NCI-H2081 (cell line): Measurements from ENCODE around the gene PARD6A.
A peak's percentile ranks its signal among the peaks of the same experiment; 100 is the strongest.

Experiments
- DNase-seq, 2 experiments: peaks; one replicate each; lab custom pipeline; 2025; lab: John Stamatoyannopoulos, UW

Gene PARD6A

GRCh38 chr16:67660564-67661028 is at the start of gene PARD6A:
Gene PARD6A (plus strand): TSS chr16:67660960. CDS start chr16:67661039, 79 bp downstream.
- DNase-seq, result peak; percentile 93 to 96

GRCh38 chr16:67613808-67614207 is 47.0 kb upstream of the PARD6A start:
- DNase-seq, result no peak

- DNase-seq, result no peak
Observed at GRCh38 chr16:67628216-67628615, 32.5 kb upstream of the PARD6A start.

- no peak for DNase-seq
Observed at GRCh38 chr16:67632415-67633172, 28.2 kb upstream of the PARD6A start.

GRCh38 chr16:67636713-67637112 is 24.0 kb upstream of the PARD6A start:
- DNase-seq, result no peak

- no peak for DNase-seq
Observed at GRCh38 chr16:67637625-67638024, 23.1 kb upstream of the PARD6A start.

- peak; percentile 22 to 66 for DNase-seq
Observed at GRCh38 chr16:67641779-67642708, 18.7 kb upstream of the PARD6A start.

GRCh38 chr16:67644038-67644437 is 16.7 kb upstream of the PARD6A start:
- DNase-seq, result no peak

- no peak for DNase-seq
Observed at GRCh38 chr16:67645397-67646121, 15.2 kb upstream of the PARD6A start.

- DNase-seq, result no peak
Observed at GRCh38 chr16:67647111-67647651, 13.6 kb upstream of the PARD6A start.

- no peak for DNase-seq
Observed at GRCh38 chr16:67647681-67648080, 13.1 kb upstream of the PARD6A start.

GRCh38 chr16:67648088-67648763 is 12.5 kb upstream of the PARD6A start:
- DNase-seq, result no peak

GRCh38 chr16:67648764-67649407 is 11.9 kb upstream of the PARD6A start:
- DNase-seq, result no peak

GRCh38 chr16:67649494-67649931 is 11.2 kb upstream of the PARD6A start:
- DNase-seq, result no peak

GRCh38 chr16:67650023-67650422 is 10.7 kb upstream of the PARD6A start:
- no peak for DNase-seq

GRCh38 chr16:67651039-67651438 is 9.7 kb upstream of the PARD6A start:
- DNase-seq, result no peak

GRCh38 chr16:67651847-67652246 is 8.9 kb upstream of the PARD6A start:
- DNase-seq, result no peak

- peak; percentile 22 to 26 for DNase-seq
Observed at GRCh38 chr16:67652578-67653127, 8.1 kb upstream of the PARD6A start.

- peak; percentile 11 to 18 for DNase-seq
Observed at GRCh38 chr16:67653128-67653788, 7.5 kb upstream of the PARD6A start.
